ENCODE data around the gene C19orf73. TPM values are rescaled to one million over a fixed set of nuclear protein-coding genes. Genes with fewer than 3 reads are reported as not detected.

Gene C19orf73
- total RNA-seq, 1 experiment from 2014 or later: 2.2 TPM

DNA sequence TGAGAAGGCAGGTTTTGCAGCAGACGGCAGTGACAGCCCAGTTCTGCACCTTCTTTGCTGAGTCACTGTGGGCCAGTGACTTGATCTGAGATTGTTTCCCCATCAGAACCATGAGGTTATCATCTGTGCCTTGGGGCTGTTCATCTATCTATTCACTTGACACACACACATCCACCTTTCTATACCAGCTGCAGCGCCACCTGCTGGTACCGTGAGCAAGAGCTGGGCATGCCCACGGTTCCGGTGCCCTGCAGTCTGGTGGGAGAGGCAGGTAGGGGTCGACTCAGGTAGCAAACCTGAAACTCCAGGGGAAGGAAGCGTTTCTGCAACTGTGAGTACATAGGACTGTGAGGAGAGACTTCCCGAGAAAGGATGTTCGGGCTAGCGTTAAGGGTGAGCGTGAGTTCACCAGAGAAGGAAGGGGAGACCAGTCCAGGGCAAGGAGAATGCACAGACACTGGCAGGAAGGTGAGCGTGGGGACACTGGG is 12.3 kb downstream of the C19orf73 start:
- Histone ChIP-seq H3K4me2 (ENCODE audit: low read length) (no peak overlapping the region), H3K4me1 (ENCODE audit: control insufficient read depth in 1 of 2, insufficient read depth in 2 of 2, low read length in 2 of 2) (peaks cover 0 to 5% of the 10 kb centered on the region in 2 experiments; a peak in 1 of 4 replicates), H3K9me3 (ENCODE audit: control insufficient read depth in 1 of 2, insufficient read depth in 1 of 2, low read depth in 1 of 2, low read length in 2 of 2) (no peaks in the 10 kb centered on the region), H3K79me2 (ENCODE audit: insufficient read depth, low read length) (peaks cover 37% of the 10 kb centered on the region; the same call in 1 of the 2 replicates), H3K9me2 (ENCODE audit: insufficient read depth) (no peaks in the 10 kb centered on the region), H3K27ac (ENCODE audit: low read depth, low read length) (peak overlapping the region; percentile 27; the same call in 1 of the 2 replicates), H2AFZ (ENCODE audit: low read depth, low read length, poor library complexity, severe bottlenecking) (no peak overlapping the region), H4K20me1 (ENCODE audit: insufficient read depth) (no peaks in the 10 kb centered on the region), H3K27me3 (ENCODE audit: insufficient read depth, low read length) (no peaks in the 10 kb centered on the region), H3K4me3 (replicated peaks in 1 of 2; ENCODE audit: low read depth in 1 of 2, low read length in 2 of 2) (no peak overlapping the region), H3K9ac (ENCODE audit: low read length) (no peak overlapping the region), H3K36me3 (ENCODE audit: control insufficient read depth in 1 of 2, insufficient read depth in 2 of 2, low read length in 2 of 2) (peaks cover 51 to 61% of the 10 kb centered on the region in 2 experiments)
- intact Hi-C loops (cut with micrococcal nuclease): no loop called here
- ChIA-PET CTCF (interaction anchor here (1.0 to 2.0 kb wide), 9 partner anchors 8 to 92 kb away, joined by 3 to 21 read pairs (median 5); no protein-coding TSS in a partner anchor), RAD21 (ENCODE audit: low non-redundant PET in 1 of 2, low total read pairs in 2 of 2, uncharacterized antibody in 2 of 2, unreplicated experiment in 2 of 2) (no interaction called here), POLR2A (interaction anchor here (0.9 kb wide), 1 partner anchor 9 kb away, joined by 3 read pairs; no protein-coding TSS in a partner anchor)
- TF ChIP-seq POLR2A (IDR thresholded peaks at IDR 0.05; ENCODE audit: borderline replicate concordance, extremely low read depth, insufficient read depth, insufficient read length) (no peak), TCF7L2 (IDR thresholded peaks at IDR 0.05; ENCODE audit: borderline replicate concordance, extremely low read depth, insufficient read depth, insufficient read length) (no peak), CTCF (IDR thresholded peaks at IDR 0.05 in 2 of 3, conservative IDR thresholded peaks at IDR 0.05 in 1 of 3; ENCODE audit: borderline replicate concordance in 1 of 3, insufficient read depth in 1 of 3, low read depth in 2 of 3, low read length in 2 of 3) (peak; percentile 59 to 98 (median 92); a peak in 5 of 6 replicates), RAD21 (IDR thresholded peaks at IDR 0.05; ENCODE audit: low read depth) (peak; percentile 43)
- ATAC-seq (peak; percentile 84), DNase-seq (ENCODE audit: low read depth, low spot score) (peak; percentile 43)
- BruUV-seq (replicated peaks): no TSS peak

DNA sequence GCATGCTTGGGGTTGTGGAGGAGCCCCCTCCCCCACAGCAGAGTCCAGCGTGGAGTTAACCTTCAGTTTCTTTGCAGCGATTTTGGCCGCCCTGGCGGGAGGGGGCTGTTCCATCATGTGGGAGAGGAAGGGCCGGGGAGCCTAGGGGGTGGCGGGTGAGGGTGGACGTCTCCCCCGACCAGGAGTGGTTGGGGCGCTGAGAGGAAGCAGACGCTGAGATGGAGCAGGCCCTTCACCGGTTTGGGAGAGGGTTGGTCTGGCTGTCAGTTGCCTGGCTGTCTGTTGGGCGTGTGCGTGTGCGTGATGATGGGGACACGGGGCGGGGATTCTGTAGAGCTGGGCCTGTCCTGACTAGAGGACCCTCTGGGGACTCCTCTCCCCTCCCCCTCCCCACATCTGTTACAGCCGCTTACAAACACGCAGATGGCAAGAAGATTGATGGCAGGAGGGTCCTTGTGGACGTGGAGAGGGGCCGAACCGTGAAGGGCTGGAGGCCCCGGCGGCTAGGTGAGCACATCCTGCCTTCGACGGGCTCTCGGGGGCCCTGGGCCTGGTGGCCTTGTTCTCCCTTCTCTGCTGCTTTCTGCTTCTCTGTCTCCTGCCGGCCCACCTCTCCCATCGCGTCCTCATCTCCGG is 14.6 kb downstream of the C19orf73 start:
- DNase-seq (ENCODE audit: low read depth, low spot score) (no peak), ATAC-seq (no peak)
- BruUV-seq (replicated peaks): no TSS peak
- Histone ChIP-seq H3K9me2 (ENCODE audit: insufficient read depth) (no peaks in the 10 kb centered on the region), H3K4me2 (ENCODE audit: low read length) (no peak overlapping the region), H3K9ac (ENCODE audit: low read length) (no peak overlapping the region), H3K4me3 (replicated peaks in 1 of 2; ENCODE audit: low read depth in 1 of 2, low read length in 2 of 2) (no peak overlapping the region), H2AFZ (ENCODE audit: low read depth, low read length, poor library complexity, severe bottlenecking) (no peak overlapping the region), H3K79me2 (ENCODE audit: insufficient read depth, low read length) (peaks cover 56% of the 10 kb centered on the region), H3K27me3 (ENCODE audit: insufficient read depth, low read length) (no peaks in the 10 kb centered on the region), H3K9me3 (ENCODE audit: control insufficient read depth in 1 of 2, insufficient read depth in 1 of 2, low read depth in 1 of 2, low read length in 2 of 2) (no peaks in the 10 kb centered on the region), H3K4me1 (ENCODE audit: control insufficient read depth in 1 of 2, insufficient read depth in 2 of 2, low read length in 2 of 2) (no peaks in the 10 kb centered on the region), H4K20me1 (ENCODE audit: insufficient read depth) (no peaks in the 10 kb centered on the region), H3K36me3 (ENCODE audit: control insufficient read depth in 1 of 2, insufficient read depth in 2 of 2, low read length in 2 of 2) (peaks cover 70 to 81% of the 10 kb centered on the region in 2 experiments), H3K27ac (ENCODE audit: low read depth, low read length) (no peak overlapping the region)
- CTCF ChIA-PET: interaction anchor here (1.3 to 1.4 kb wide), 2 partner anchors 10 to 104 kb away, joined by 5 read pairs; partner anchors contain the start of gene LIN7B
- RAD21 ChIA-PET (ENCODE audit: low non-redundant PET in 1 of 2, low total read pairs in 2 of 2, uncharacterized antibody in 2 of 2, unreplicated experiment in 2 of 2): no interaction called here
- intact Hi-C loops (cut with micrococcal nuclease): no loop called here
- POLR2A ChIA-PET: no interaction called here
- TF ChIP-seq ZFX (IDR thresholded peaks at IDR 0.05) (no peak), JUND (IDR thresholded peaks at IDR 0.05) (no peak), YY1 (IDR thresholded peaks at IDR 0.05; ENCODE audit: extremely low read depth, insufficient replicate concordance, low read depth, low read length) (no peak), SRF (IDR thresholded peaks at IDR 0.05; ENCODE audit: low read depth) (no peak), POLR2A (IDR thresholded peaks at IDR 0.05; ENCODE audit: borderline replicate concordance, extremely low read depth, insufficient read depth, insufficient read length) (no peak), RAD21 (IDR thresholded peaks at IDR 0.05; ENCODE audit: low read depth) (no peak), SIN3A (IDR thresholded peaks at IDR 0.05; ENCODE audit: low read depth) (no peak), MAX (IDR thresholded peaks at IDR 0.05) (no peak), SP1 (IDR thresholded peaks at IDR 0.05; ENCODE audit: low read depth) (no peak), ELF1 (IDR thresholded peaks at IDR 0.05; ENCODE audit: borderline replicate concordance, low read depth) (no peak), CTCF (IDR thresholded peaks at IDR 0.05 in 2 of 3, conservative IDR thresholded peaks at IDR 0.05 in 1 of 3; ENCODE audit: borderline replicate concordance in 1 of 3, insufficient read depth in 1 of 3, low read depth in 2 of 3, low read length in 2 of 3) (no peak), CEBPB (IDR thresholded peaks at IDR 0.05; ENCODE audit: low read depth) (no peak), POLR2AphosphoS5 (IDR thresholded peaks at IDR 0.05; ENCODE audit: low read depth, low read length) (no peak), FOSL1 (IDR thresholded peaks at IDR 0.05; ENCODE audit: low read depth) (no peak)
